ENCODE data around the gene HS3ST3A1. TPM values are rescaled to one million over a fixed set of nuclear protein-coding genes. Genes with fewer than 3 reads are reported as not detected.

The HS3ST3A1 gene
- total and polyA plus RNA-seq, 2 experiments from 2014 or later, result 5.4 to 24.1 TPM

GRCh38 chr17:13492737-13493122 is 109.0 kb downstream of the HS3ST3A1 start:
- no peak overlapping the region for H3K27ac ChIP-seq (ENCODE audit: low read depth)
- no peaks in the 10 kb centered on the region for H3K79me2 ChIP-seq (replicated peaks; ENCODE audit: insufficient read depth)
- no peaks in the 10 kb centered on the region for H3K27me3 Mint-ChIP-seq (ENCODE audit: insufficient read depth, low read depth, poor library complexity)
- no peak overlapping the region for H3K27ac Mint-ChIP-seq
- H3K4me2 ChIP-seq, result no peak overlapping the region
- no peaks in the 10 kb centered on the region for H3K36me3 ChIP-seq (ENCODE audit: insufficient read depth)
- no peaks in the 10 kb centered on the region for H3K9me3 Mint-ChIP-seq
- DNase-seq (ENCODE audit: low spot score) (no peak), ATAC-seq (no peak)
- peaks cover 7% of the 10 kb centered on the region; the same call in 2 of the 3 replicates for H3K36me3 Mint-ChIP-seq (ENCODE audit: low read depth)
- no peak overlapping the region for H3K4me3 ChIP-seq
- TF ChIP-seq REST (IDR thresholded peaks at IDR 0.05; ENCODE audit: unreplicated experiment), result peak; percentile 38
- TF ChIP-seq ZNF114 (CRISPR knock-in tag; IDR thresholded peaks at IDR 0.05), result no peak
- peaks cover 10% of the 10 kb centered on the region for H3K4me1 Mint-ChIP-seq
- H3K27me3 ChIP-seq (ENCODE audit: insufficient read depth), result no peaks in the 10 kb centered on the region
- no peaks in the 10 kb centered on the region for H3F3A ChIP-seq (replicated peaks; ENCODE audit: low read depth)
- no peak overlapping the region for H3K4me3 Mint-ChIP-seq
- H2AFZ ChIP-seq, result no peak overlapping the region
- no peaks in the 10 kb centered on the region; the same call in 1 of the 2 replicates for H3K4me1 ChIP-seq (ENCODE audit: insufficient read depth)
- H3K9me2 ChIP-seq (ENCODE audit: insufficient read depth), result no peaks in the 10 kb centered on the region
- 0 out of 2 replicates have a peak, but pooled peaks cover 2% of the 10 kb centered on the region for H4K20me1 ChIP-seq (replicated peaks; ENCODE audit: insufficient read depth)

- H3K4me3 Mint-ChIP-seq, result no peak overlapping the region
- Histone ChIP-seq H3K36me3 (ENCODE audit: insufficient read depth) (no peaks in the 10 kb centered on the region), H3K4me1 (ENCODE audit: insufficient read depth) (no peaks in the 10 kb centered on the region; the same call in 1 of the 2 replicates), H3K79me2 (replicated peaks; ENCODE audit: insufficient read depth) (no peaks in the 10 kb centered on the region), H2AFZ (no peak overlapping the region), H4K20me1 (replicated peaks; ENCODE audit: insufficient read depth) (0 out of 2 replicates have a peak, but pooled peaks cover 2% of the 10 kb centered on the region), H3F3A (replicated peaks; ENCODE audit: low read depth) (no peaks in the 10 kb centered on the region), H3K4me2 (no peak overlapping the region), H3K27ac (ENCODE audit: low read depth) (no peak overlapping the region), H3K9me2 (ENCODE audit: insufficient read depth) (no peaks in the 10 kb centered on the region), H3K27me3 (ENCODE audit: insufficient read depth) (no peaks in the 10 kb centered on the region), H3K4me3 (no peak overlapping the region)
- peaks cover 10% of the 10 kb centered on the region for H3K4me1 Mint-ChIP-seq
- no peaks in the 10 kb centered on the region for H3K9me3 Mint-ChIP-seq
- DNase-seq (ENCODE audit: low spot score), result no peak
- H3K27me3 Mint-ChIP-seq (ENCODE audit: insufficient read depth, low read depth, poor library complexity), result no peaks in the 10 kb centered on the region
- H3K36me3 Mint-ChIP-seq (ENCODE audit: low read depth), result peaks cover 7% of the 10 kb centered on the region; the same call in 2 of the 3 replicates
- no peak for ATAC-seq
- H3K27ac Mint-ChIP-seq, result peak overlapping the region; percentile 51
- TF ChIP-seq CREB1 (CRISPR knock-in tag; IDR thresholded peaks at IDR 0.05; ENCODE audit: low read depth) (no peak), ZNF331 (CRISPR knock-in tag; IDR thresholded peaks at IDR 0.05; ENCODE audit: low read depth) (no peak), EZH2phosphoT487 (IDR thresholded peaks at IDR 0.05; ENCODE audit: unreplicated experiment) (no peak), STAT1 (IDR thresholded peaks at IDR 0.05; ENCODE audit: unreplicated experiment) (no peak), REST (IDR thresholded peaks at IDR 0.05; ENCODE audit: unreplicated experiment) (no peak), ZNF114 (CRISPR knock-in tag; IDR thresholded peaks at IDR 0.05) (no peak)
Observed at GRCh38 chr17:13491916-13492736, 109.6 kb downstream of the HS3ST3A1 start.
